Cardiac muscle cell (in vitro differentiated cells and primary cell): ENCODE measurements around the gene ZNF407. TPM values are rescaled to one million over a fixed set of nuclear protein-coding genes. Genes with fewer than 3 reads are reported as not detected.

Experiments
- DNase-seq, 2 donors: peaks; one replicate each; pipeline versions ENCODE4 v3.0.0 to v3.0.0-alpha.2; 2010 to 2017; ENCODE audit warnings: low read depth in 1 of 2, low spot score in 1 of 2
- H3K27ac ChIP-seq: fragments of 200-600 bp; sonication (generic); 2 replicates; pipeline ENCODE4 v1.5.1; 2016
- H3K27me3 ChIP-seq: fragments of 200-600 bp; sonication (generic); 2 replicates; pipeline ENCODE4 v1.6.0; 2016; ENCODE audit warnings: control low read depth
- H3K36me3 ChIP-seq: fragments of 200-600 bp; sonication (generic); 2 replicates; pipeline ENCODE4 v1.5.1; 2016; ENCODE audit warnings: control low read depth
- H3K4me1 ChIP-seq: fragments of 200-600 bp; sonication (generic); 2 replicates; pipeline ENCODE4 v1.8.1; 2017; ENCODE audit warnings: low read depth, mild to moderate bottlenecking, mixed run types
- H3K4me3 ChIP-seq: fragments of 200-600 bp; sonication (generic); 2 replicates; pipeline ENCODE4 v1.5.1; 2016; ENCODE audit warnings: mild to moderate bottlenecking
- H3K9me3 ChIP-seq: fragments of 200-600 bp; sonication (generic); 2 replicates; pipeline ENCODE4 v1.5.1; 2017; ENCODE audit warnings: low read depth, mild to moderate bottlenecking, control low read depth
- polyA plus RNA-seq: library from polyadenylated mRNA; unstranded; fragments of >200 nt; fragmentation: Nextera tagmentation; extraction: Ambion mirVana; gene quantifications from 2 replicates; pipeline ENCODE4 v1.2.1, GENCODE V29; 2016
- total RNA-seq: library from RNA; depleted of rRNA; stranded (reverse); fragments of >200 nt; gene quantifications from 2 replicates; pipeline ENCODE4 v1.2.3, GENCODE V29; 2016
- TF ChIP-seq, protein P1 (sequence below): IDR thresholded peaks from 2 replicates; pipeline ENCODE4 v1.5.1; 2012; ENCODE audit warnings: low read depth, mild to moderate bottlenecking, low read length

The ZNF407 gene
- total and polyA plus RNA-seq, 2 experiments from 2014 or later, result 4.6 to 8.0 TPM

DNA sequence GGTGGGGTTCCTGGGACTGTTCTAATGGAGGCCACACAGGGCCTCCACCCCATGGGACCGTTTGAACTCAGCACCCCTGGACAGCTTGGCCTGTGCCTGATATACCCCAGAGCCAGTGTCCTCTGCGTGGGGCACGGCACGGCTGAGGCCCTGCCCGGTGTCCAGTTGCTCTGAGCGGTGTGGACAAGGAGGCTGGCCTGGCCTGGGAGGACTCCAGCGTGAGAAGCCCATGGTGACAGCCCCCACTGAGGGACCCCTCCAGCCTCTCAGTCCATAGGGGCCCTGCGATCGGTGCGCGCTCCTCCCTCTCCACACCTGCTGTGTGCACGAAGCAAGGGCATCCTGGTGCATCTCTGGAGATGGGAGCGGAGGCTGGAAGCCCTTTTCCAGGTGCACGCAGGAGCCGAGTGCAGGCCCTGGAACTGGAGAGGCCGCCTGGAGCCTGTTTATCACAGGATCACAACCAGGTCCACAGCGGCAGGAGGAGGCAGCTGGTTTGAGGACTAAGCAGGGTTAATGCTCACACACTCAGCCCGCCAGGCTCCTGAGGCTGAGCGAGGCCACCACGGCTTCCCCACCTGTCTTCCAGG is 491.0 kb downstream of the ZNF407 start:
- DNase-seq, result no peak
- Histone ChIP-seq H3K27ac (no peak overlapping the region), H3K4me1 (no peaks in the 10 kb centered on the region), H3K27me3 (no peaks in the 10 kb centered on the region), H3K4me3 (no peak overlapping the region), H3K9me3 (no peaks in the 10 kb centered on the region), H3K36me3 (no peaks in the 10 kb centered on the region)
- TF ChIP-seq, protein P1, sequence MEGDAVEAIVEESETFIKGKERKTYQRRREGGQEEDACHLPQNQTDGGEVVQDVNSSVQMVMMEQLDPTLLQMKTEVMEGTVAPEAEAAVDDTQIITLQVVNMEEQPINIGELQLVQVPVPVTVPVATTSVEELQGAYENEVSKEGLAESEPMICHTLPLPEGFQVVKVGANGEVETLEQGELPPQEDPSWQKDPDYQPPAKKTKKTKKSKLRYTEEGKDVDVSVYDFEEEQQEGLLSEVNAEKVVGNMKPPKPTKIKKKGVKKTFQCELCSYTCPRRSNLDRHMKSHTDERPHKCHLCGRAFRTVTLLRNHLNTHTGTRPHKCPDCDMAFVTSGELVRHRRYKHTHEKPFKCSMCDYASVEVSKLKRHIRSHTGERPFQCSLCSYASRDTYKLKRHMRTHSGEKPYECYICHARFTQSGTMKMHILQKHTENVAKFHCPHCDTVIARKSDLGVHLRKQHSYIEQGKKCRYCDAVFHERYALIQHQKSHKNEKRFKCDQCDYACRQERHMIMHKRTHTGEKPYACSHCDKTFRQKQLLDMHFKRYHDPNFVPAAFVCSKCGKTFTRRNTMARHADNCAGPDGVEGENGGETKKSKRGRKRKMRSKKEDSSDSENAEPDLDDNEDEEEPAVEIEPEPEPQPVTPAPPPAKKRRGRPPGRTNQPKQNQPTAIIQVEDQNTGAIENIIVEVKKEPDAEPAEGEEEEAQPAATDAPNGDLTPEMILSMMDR, result no peak

GRCh38 chr18:75089748-75090327 is 492.2 kb downstream of the ZNF407 start:
- Histone ChIP-seq H3K36me3 (no peaks in the 10 kb centered on the region), H3K27me3 (no peaks in the 10 kb centered on the region), H3K27ac (no peak overlapping the region), H3K4me3 (no peak overlapping the region), H3K4me1 (no peaks in the 10 kb centered on the region), H3K9me3 (no peaks in the 10 kb centered on the region)
- no peak for DNase-seq
- TF ChIP-seq, protein P1, result no peak

DNA sequence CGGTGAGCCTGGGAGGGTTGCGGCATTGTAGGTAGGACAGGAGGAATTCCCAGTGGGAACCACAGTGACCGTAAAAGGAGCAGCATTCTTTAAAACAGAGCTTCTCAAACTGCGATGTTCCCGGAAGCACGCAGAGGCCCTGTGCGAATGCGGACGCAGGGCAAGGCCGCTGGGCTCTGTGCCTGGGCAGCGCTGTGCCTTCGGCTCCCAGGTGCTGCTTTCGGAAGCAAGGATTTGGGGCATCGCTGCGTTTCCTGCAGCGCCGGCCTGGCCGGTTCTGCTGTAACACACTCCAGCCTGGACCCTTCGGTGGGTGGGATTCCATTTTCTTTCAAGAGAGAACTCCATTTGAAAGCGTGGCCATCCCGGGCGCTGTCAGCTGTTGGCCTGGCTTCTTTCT is 492.7 kb downstream of the ZNF407 start:
- DNase-seq, result no peak
- Histone ChIP-seq H3K9me3 (no peaks in the 10 kb centered on the region), H3K4me1 (no peaks in the 10 kb centered on the region), H3K4me3 (no peak overlapping the region), H3K27me3 (no peaks in the 10 kb centered on the region), H3K27ac (no peak overlapping the region), H3K36me3 (no peaks in the 10 kb centered on the region)
- TF ChIP-seq, protein P1, result no peak

- Histone ChIP-seq H3K36me3 (no peaks in the 10 kb centered on the region), H3K4me3 (no peak overlapping the region), H3K27me3 (no peaks in the 10 kb centered on the region), H3K4me1 (no peaks in the 10 kb centered on the region), H3K27ac (no peak overlapping the region), H3K9me3 (no peaks in the 10 kb centered on the region)
- TF ChIP-seq, protein P1, result no peak
- DNase-seq, result no peak
Measured at GRCh38 chr18:75097491-75098225, 500.0 kb downstream of the ZNF407 start.

DNA sequence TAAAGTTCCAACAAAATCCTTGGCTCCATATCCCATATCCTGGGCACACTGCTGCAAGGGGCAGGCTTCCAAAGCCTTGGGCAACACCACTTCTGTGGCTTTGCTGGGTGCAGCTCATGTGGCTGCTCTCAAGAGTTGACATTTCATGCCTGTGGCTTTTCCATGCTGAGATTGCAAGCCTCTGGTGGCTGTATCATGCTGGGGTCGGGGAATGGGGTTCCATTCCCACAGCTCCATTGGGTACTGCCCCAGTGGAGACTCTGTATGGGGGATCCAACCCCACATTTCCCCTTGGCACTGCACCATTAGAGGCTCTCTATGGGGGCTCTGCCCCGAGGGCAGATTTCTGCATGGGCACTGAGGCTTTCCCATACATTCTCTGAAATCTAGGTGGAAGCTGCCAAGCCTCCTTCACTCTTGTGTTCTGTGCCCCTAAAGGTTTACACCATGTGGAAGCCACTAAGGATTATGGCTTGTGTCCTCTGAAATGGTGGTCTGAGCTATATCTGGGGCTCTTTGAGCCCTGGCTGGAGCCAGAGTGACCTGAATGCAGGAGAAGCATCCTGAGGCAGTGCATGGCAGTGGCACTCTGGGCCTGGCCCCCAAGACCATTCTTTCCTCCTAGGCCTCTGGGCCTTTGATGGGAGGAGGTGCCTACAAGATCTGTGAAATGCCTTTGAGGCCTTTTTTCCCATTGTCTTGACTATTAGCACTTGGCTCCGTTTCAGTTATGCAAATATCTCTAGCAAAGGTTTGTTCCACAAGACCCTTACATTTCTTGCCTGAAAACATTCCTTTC is 503.4 kb downstream of the ZNF407 start:
- H3K4me3 ChIP-seq, result no peak overlapping the region
- H3K27ac ChIP-seq, result no peak overlapping the region
- no peaks in the 10 kb centered on the region for H3K9me3 ChIP-seq
- H3K36me3 ChIP-seq, result no peaks in the 10 kb centered on the region
- TF ChIP-seq, protein P1, result no peak
- no peaks in the 10 kb centered on the region for H3K4me1 ChIP-seq
- DNase-seq, result peak in 1 of 2 donors; percentile 2
- H3K27me3 ChIP-seq, result no peaks in the 10 kb centered on the region
